Medulla oblongata (tissue), 1 donor: ENCODE measurements around the gene GARIN5A.

Experiments used
- DNase-seq: peaks from one replicate; pipeline ENCODE4 v3.0.0-alpha.2; 2015; ENCODE audit errors: extremely low spot score

GARIN5A gene

GRCh38 chr19:50476224-50476906 is at the start of gene GARIN5A, which contains the start of gene EMC10:
Gene GARIN5A (minus strand): TSS chr19:50476848. CDS start chr19:50476388, 460 bp downstream.
Gene EMC10 (plus strand): TSS chr19:50476507. CDS start chr19:50476545, 38 bp downstream.
- DNase-seq, result peak; percentile 90

- no peak for DNase-seq
These were observed 46.2 kb upstream of the GARIN5A start for GRCh38 chr19:50522881-50523280.

- DNase-seq, result no peak
These were observed 44.3 kb upstream of the GARIN5A start for GRCh38 chr19:50520822-50521465.

GRCh38 chr19:50519006-50519575 is 42.4 kb upstream of the GARIN5A start:
- DNase-seq, result no peak

GRCh38 chr19:50518091-50519005 is 41.7 kb upstream of the GARIN5A start:
- no peak for DNase-seq

GRCh38 chr19:50517704-50518075 is 41.0 kb upstream of the GARIN5A start:
- no peak for DNase-seq

GRCh38 chr19:50516964-50517703 is 40.5 kb upstream of the GARIN5A start:
- DNase-seq, result no peak

GRCh38 chr19:50516456-50516855 is 39.8 kb upstream of the GARIN5A start:
- no peak for DNase-seq

GRCh38 chr19:50515168-50515561 is 38.5 kb upstream of the GARIN5A start:
- DNase-seq, result no peak

GRCh38 chr19:50514346-50515167 is 37.9 kb upstream of the GARIN5A start:
- peak; percentile 80 for DNase-seq

- no peak for DNase-seq
These were observed 37.2 kb upstream of the GARIN5A start, which contains the start of gene ASPDH for GRCh38 chr19:50513746-50514345. Gene ASPDH (minus strand): TSS chr19:50513913. CDS start chr19:50513823, 90 bp downstream.

- DNase-seq, result no peak
These were observed 36.5 kb upstream of the GARIN5A start for GRCh38 chr19:50512999-50513745.

- DNase-seq, result no peak
These were observed 35.7 kb upstream of the GARIN5A start for GRCh38 chr19:50512112-50512998.

GRCh38 chr19:50511069-50511822 is 34.6 kb upstream of the GARIN5A start, which contains the start of gene JOSD2:
Gene JOSD2 (minus strand): TSS chr19:50511191. CDS start chr19:50510431, 760 bp downstream.
- peak; percentile 99 for DNase-seq

GRCh38 chr19:50510700-50511068 is 34.0 kb upstream of the GARIN5A start:
- DNase-seq, result no peak

- DNase-seq, result no peak
These were observed 33.5 kb upstream of the GARIN5A start for GRCh38 chr19:50510121-50510670.

GRCh38 chr19:50509366-50509765 is 32.7 kb upstream of the GARIN5A start:
- DNase-seq, result no peak
